KOPT-K1 (cell line): Measurements from ENCODE around the gene DXO.
"Not testable (repeated sequence)": the region's sequence is repeated elsewhere in the genome, so short reads cannot be mapped to it uniquely, and the experiment has no call there.

Source experiments
- H3K27ac ChIP-seq: fragments of 200-600 bp; sonication (generic); 2 replicates; pipeline ENCODE4 v1.5.1; 2016; ENCODE audit warnings: antibody characterized with exemption, mild to moderate bottlenecking, low read depth, low read length; ENCODE audit not compliant: poor library complexity, severe bottlenecking
- H3K36me3 ChIP-seq: fragments of 200-600 bp; sonication (generic); 2 replicates; pipeline ENCODE4 v1.5.1; 2017; ENCODE audit warnings: antibody characterized with exemption, mild to moderate bottlenecking, low read length, moderate library complexity; ENCODE audit not compliant: insufficient read depth
- H3K9me3 ChIP-seq: fragments of 200-600 bp; sonication (generic); 2 replicates; pipeline ENCODE4 v1.5.1; 2017; ENCODE audit warnings: antibody characterized with exemption, low read length, mild to moderate bottlenecking; ENCODE audit not compliant: insufficient read depth, poor library complexity, severe bottlenecking

The DXO gene

GRCh38 chr6:31971993-31972708 lies at the start of gene DXO:
Gene DXO, minus strand, starts transcription at chr6:31972138. Its CDS starts 463 bp downstream, at chr6:31971675.
- no peaks in the 10 kb centered on the region for H3K9me3 ChIP-seq
- peaks cover 39% of the 10 kb centered on the region for H3K36me3 ChIP-seq
- peak within 1 kb of the TSS; percentile 77 for H3K27ac ChIP-seq

GRCh38 chr6:32014547-32014946 lies 42.6 kb upstream of the DXO start, which contains the start of gene C4B:
Gene C4B, plus strand, starts transcription at chr6:32014795. Its CDS starts 51 bp downstream, at chr6:32014846.
- H3K9me3 ChIP-seq, H3K27ac ChIP-seq, H3K36me3 ChIP-seq: not testable (repeated sequence)

GRCh38 chr6:32013738-32014137 lies 41.8 kb upstream of the DXO start:
- not testable (repeated sequence) for H3K36me3 ChIP-seq, H3K27ac ChIP-seq, H3K9me3 ChIP-seq

GRCh38 chr6:32012941-32013617 lies 41.1 kb upstream of the DXO start:
- not testable (repeated sequence) for H3K27ac ChIP-seq, H3K36me3 ChIP-seq, H3K9me3 ChIP-seq

- H3K36me3 ChIP-seq, H3K9me3 ChIP-seq, H3K27ac ChIP-seq: not testable (repeated sequence)
Measured at GRCh38 chr6:32010856-32011530, 39.1 kb upstream of the DXO start.

GRCh38 chr6:32009537-32009936 lies 37.6 kb upstream of the DXO start:
- not testable (repeated sequence) for H3K9me3 ChIP-seq, H3K36me3 ChIP-seq, H3K27ac ChIP-seq

- not testable (repeated sequence) for H3K27ac ChIP-seq, H3K36me3 ChIP-seq, H3K9me3 ChIP-seq
Measured at GRCh38 chr6:32008616-32009015, 36.7 kb upstream of the DXO start.

- not testable (repeated sequence) for H3K9me3 ChIP-seq, H3K27ac ChIP-seq, H3K36me3 ChIP-seq
Measured at GRCh38 chr6:32008037-32008436, 36.1 kb upstream of the DXO start.

- H3K36me3 ChIP-seq, H3K9me3 ChIP-seq, H3K27ac ChIP-seq: not testable (repeated sequence)
Measured at GRCh38 chr6:32007086-32007485, 35.1 kb upstream of the DXO start.

- H3K27ac ChIP-seq, H3K9me3 ChIP-seq, H3K36me3 ChIP-seq: not testable (repeated sequence)
Measured at GRCh38 chr6:32005991-32006529, 34.1 kb upstream of the DXO start.

GRCh38 chr6:32005538-32005880 lies 33.6 kb upstream of the DXO start:
- not testable (repeated sequence) for H3K36me3 ChIP-seq, H3K9me3 ChIP-seq, H3K27ac ChIP-seq

- H3K9me3 ChIP-seq, result not testable (repeated sequence)
Measured at GRCh38 chr6:32004864-32005537, 33.1 kb upstream of the DXO start.

GRCh38 chr6:32004393-32004792 lies 32.5 kb upstream of the DXO start:
- not testable (repeated sequence) for H3K9me3 ChIP-seq, H3K27ac ChIP-seq, H3K36me3 ChIP-seq

More at GRCh38 chr6:32004864-32005537, 33.1 kb upstream of the DXO start:
- not testable (repeated sequence) for H3K36me3 ChIP-seq, H3K27ac ChIP-seq

GRCh38 chr6:32003301-32003700 lies 31.4 kb upstream of the DXO start:
- not testable (repeated sequence) for H3K9me3 ChIP-seq, H3K27ac ChIP-seq, H3K36me3 ChIP-seq
